ENCODE measurements around the gene PPT2.
"Not testable (repeated sequence)": the region's sequence is repeated elsewhere in the genome, so short reads cannot be mapped to it uniquely, and the experiment has no call there.

The PPT2 gene

GRCh38 chr6:32189742-32190053, 35.8 kb downstream of the PPT2 start:
- no peak for DNase-seq

GRCh38 chr6:32190054-32190851, 36.3 kb downstream of the PPT2 start, which contains the start of gene PBX2:
Gene PBX2 (minus strand): TSS chr6:32190202. CDS start chr6:32189915, 287 bp downstream.
- peak in 13 of 14 donors; percentile 38 to 95 (median 82) for DNase-seq

GRCh38 chr6:32190911-32191677, 37.2 kb downstream of the PPT2 start:
- DNase-seq: no peak

GRCh38 chr6:32191696-32192607, 38.0 kb downstream of the PPT2 start:
- DNase-seq: no peak

GRCh38 chr6:32192608-32193039, 38.7 kb downstream of the PPT2 start, which contains the start of gene GPSM3:
Gene GPSM3 (minus strand): TSS chr6:32192643. CDS start chr6:32192513, 130 bp downstream.
- DNase-seq: peak in 7 of 14 donors; percentile 13 to 70 (median 35)

- not testable (repeated sequence) for DNase-seq
Observed at GRCh38 chr6:32193096-32193495, 39.2 kb downstream of the PPT2 start.

- no peak for DNase-seq
Observed at GRCh38 chr6:32194388-32194787, 40.4 kb downstream of the PPT2 start.

GRCh38 chr6:32194825-32195651, 41.1 kb downstream of the PPT2 start:
- peak in 6 of 14 donors; percentile 55 to 71 (median 66) for DNase-seq

- DNase-seq: peak; percentile 96 to 100 (median 100)
Observed at GRCh38 chr6:32195652-32195901, 41.6 kb downstream of the PPT2 start.

- DNase-seq: peak in 13 of 14 donors; percentile 49 to 95 (median 91)
Observed at GRCh38 chr6:32195902-32196681, 42.2 kb downstream of the PPT2 start.

- DNase-seq: peak in 9 of 14 donors; percentile 43 to 72 (median 64)
Observed at GRCh38 chr6:32196682-32197616, 43.0 kb downstream of the PPT2 start.

- no peak for DNase-seq
Observed at GRCh38 chr6:32198345-32198696, 44.4 kb downstream of the PPT2 start.

GRCh38 chr6:32198866-32199265, 44.9 kb downstream of the PPT2 start:
- DNase-seq: no peak

- DNase-seq: no peak
Observed at GRCh38 chr6:32200711-32201475, 47.0 kb downstream of the PPT2 start.

GRCh38 chr6:32202186-32202585, 48.2 kb downstream of the PPT2 start:
- DNase-seq: no peak

GRCh38 chr6:32203426-32204267, 49.7 kb downstream of the PPT2 start:
- no peak for DNase-seq

- no peak for DNase-seq
Observed at GRCh38 chr6:32204268-32204715, 50.4 kb downstream of the PPT2 start.

- DNase-seq: no peak
Observed at GRCh38 chr6:32208996-32209395, 55.1 kb downstream of the PPT2 start.

Measured in C1 segment of cervical spinal cord (tissue), 14 donors.